Activated CD4-positive, alpha-beta T cell treated with anti-CD3 and anti-CD28 coated beads, Interleukin-10, Interleukin-2, amounts not matched to agents 100 ng/mL and 50 ng/mL, durations not matched to agents 16 hours and 8 hours (primary cell): ENCODE data around the gene GRIK3.

Experiments
- DNase-seq: peaks from one replicate; pipeline ENCODE4 v3.0.0-alpha.2; 2020

Gene GRIK3

GRCh38 chr1:36752431-36752830, 281.9 kb downstream of the GRIK3 start:
- no peak for DNase-seq

- no peak for DNase-seq
These were observed 282.8 kb downstream of the GRIK3 start for GRCh38 chr1:36751525-36751924.

- DNase-seq: no peak
These were observed 285.8 kb downstream of the GRIK3 start for GRCh38 chr1:36748466-36748865.
